ENCODE results near the gene INHBE. TPM values are rescaled to one million over a fixed set of nuclear protein-coding genes. Genes with fewer than 3 reads are reported as not detected.

Gene INHBE
- total RNA-seq, 1 donor from 2014 or later, result not detected

- peak overlapping the region; percentile 41 for H3K27ac ChIP-seq (replicated peaks)
- peaks cover 20% of the 10 kb centered on the region for H3K4me1 ChIP-seq
- DNase-seq, result no peak
- H3K36me3 ChIP-seq, result no peaks in the 10 kb centered on the region
- no peaks in the 10 kb centered on the region for H3K9me3 ChIP-seq (replicated peaks)
- H3K27me3 ChIP-seq (ENCODE audit: low read depth), result peaks cover 92% of the 10 kb centered on the region
- intact Hi-C loops (cut with micrococcal nuclease), result no loop called here
- no peak overlapping the region for H3K4me3 ChIP-seq
- no peak for TF ChIP-seq CTCF (IDR thresholded peaks at IDR 0.05; ENCODE audit: borderline replicate concordance)
Observed at GRCh38 chr12:57479043-57479375, 23.9 kb downstream of the INHBE start.

GRCh38 chr12:57479376-57480115 lies 24.4 kb downstream of the INHBE start, which contains the start of gene ARHGAP9:
ARHGAP9 (minus strand) TSS chr12:57479866; CDS start chr12:57479406, 460 bp downstream.
- no peak for DNase-seq
- peak within 1 kb of the TSS; percentile 41 for H3K27ac ChIP-seq (replicated peaks)
- peaks cover 19% of the 10 kb centered on the region for H3K4me1 ChIP-seq
- no peaks in the 10 kb centered on the region for H3K36me3 ChIP-seq
- peaks cover 87% of the 10 kb centered on the region for H3K27me3 ChIP-seq (ENCODE audit: low read depth)
- no peak within 1 kb of the TSS for H3K4me3 ChIP-seq
- intact Hi-C loops (cut with micrococcal nuclease), result no loop called here
- no peaks in the 10 kb centered on the region for H3K9me3 ChIP-seq (replicated peaks)
- no peak for TF ChIP-seq CTCF (IDR thresholded peaks at IDR 0.05; ENCODE audit: borderline replicate concordance)

- no peaks in the 10 kb centered on the region for H3K4me1 ChIP-seq
- H3K4me3 ChIP-seq, result no peak overlapping the region
- peaks cover 65% of the 10 kb centered on the region for H3K27me3 ChIP-seq (ENCODE audit: low read depth)
- no peak for TF ChIP-seq CTCF (IDR thresholded peaks at IDR 0.05; ENCODE audit: borderline replicate concordance)
- DNase-seq, result no peak
- no peaks in the 10 kb centered on the region for H3K36me3 ChIP-seq
- H3K9me3 ChIP-seq (replicated peaks), result no peaks in the 10 kb centered on the region
- H3K27ac ChIP-seq (replicated peaks), result no peak overlapping the region
- intact Hi-C loops (cut with micrococcal nuclease), result no loop called here
Observed at GRCh38 chr12:57481671-57482070, 26.6 kb downstream of the INHBE start.

DNA sequence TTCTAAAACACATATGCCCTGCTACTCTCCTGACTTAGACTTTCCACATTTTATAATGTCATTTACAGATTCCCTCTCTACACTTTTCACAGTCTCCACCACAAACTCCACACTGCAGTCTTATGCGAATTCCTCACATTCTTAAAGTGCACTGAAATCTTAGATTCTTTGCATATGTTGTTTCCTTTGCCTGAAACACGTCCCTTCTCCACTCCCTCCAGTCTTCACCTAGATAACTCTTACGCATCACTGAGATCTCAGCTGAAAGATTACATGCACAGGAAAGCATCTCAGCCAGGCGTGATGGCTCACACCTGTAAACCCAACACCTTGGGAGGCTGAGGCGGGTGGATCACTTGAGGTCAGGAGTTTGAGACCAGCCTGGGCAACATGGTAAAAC lies 28.4 kb downstream of the INHBE start:
- no peaks in the 10 kb centered on the region for H3K36me3 ChIP-seq
- no peak for TF ChIP-seq CTCF (IDR thresholded peaks at IDR 0.05; ENCODE audit: borderline replicate concordance)
- no peak overlapping the region for H3K4me3 ChIP-seq
- H3K27me3 ChIP-seq (ENCODE audit: low read depth), result peaks cover 47% of the 10 kb centered on the region
- no peaks in the 10 kb centered on the region for H3K9me3 ChIP-seq (replicated peaks)
- no peak for DNase-seq
- H3K27ac ChIP-seq (replicated peaks), result no peak overlapping the region
- intact Hi-C loops (cut with micrococcal nuclease), result no loop called here
- peaks cover 10% of the 10 kb centered on the region for H3K4me1 ChIP-seq

DNA sequence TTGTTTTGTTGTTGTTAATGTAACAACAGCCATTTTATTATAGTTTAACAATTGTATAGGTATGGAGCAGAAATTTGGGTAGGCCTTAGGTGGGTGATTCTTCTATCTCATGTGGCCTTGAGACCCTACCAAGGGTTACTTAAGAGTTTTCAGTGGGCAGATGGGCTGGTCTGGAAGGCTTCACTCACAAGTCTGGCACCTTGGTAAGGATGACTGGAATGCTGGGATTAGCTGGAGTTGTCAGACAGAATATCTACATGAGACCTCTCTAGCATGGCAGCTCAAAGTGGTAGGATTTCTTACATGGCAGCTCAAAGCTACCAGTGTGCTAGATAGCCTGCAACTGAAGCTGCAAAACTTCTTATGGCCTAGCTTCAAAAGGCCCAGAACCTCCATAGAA lies 30.6 kb downstream of the INHBE start:
- Histone ChIP-seq H3K4me3 (no peak overlapping the region), H3K27me3 (ENCODE audit: low read depth) (peaks cover 26% of the 10 kb centered on the region), H3K27ac (replicated peaks) (no peak overlapping the region), H3K9me3 (replicated peaks) (no peaks in the 10 kb centered on the region), H3K4me1 (peaks cover 25% of the 10 kb centered on the region), H3K36me3 (peaks cover 19% of the 10 kb centered on the region)
- TF ChIP-seq CTCF (IDR thresholded peaks at IDR 0.05; ENCODE audit: borderline replicate concordance), result no peak
- DNase-seq, result no peak
- intact Hi-C loops (cut with micrococcal nuclease), result no loop called here

Data from left ventricle myocardium inferior (tissue), 1 donor.